RPMI7951 (cell line): ENCODE data around the gene MAST4. TPM values are rescaled to one million over a fixed set of nuclear protein-coding genes. Genes with fewer than 3 reads are reported as not detected.

Source experiments
- DNase-seq: peaks from one replicate; pipeline ENCODE4 v3.0.0-alpha.2; 2012; ENCODE audit warnings: low read depth
- total RNA-seq: library from RNA; depleted of rRNA; stranded (reverse); fragments of >200 nt; shearing (Covaris generic); gene quantifications from 2 replicates; pipeline ENCODE4 v1.2.3, GENCODE V29; 2014

MAST4 gene
- total RNA-seq, 1 experiment from 2014 or later = 4.8 TPM

DNA sequence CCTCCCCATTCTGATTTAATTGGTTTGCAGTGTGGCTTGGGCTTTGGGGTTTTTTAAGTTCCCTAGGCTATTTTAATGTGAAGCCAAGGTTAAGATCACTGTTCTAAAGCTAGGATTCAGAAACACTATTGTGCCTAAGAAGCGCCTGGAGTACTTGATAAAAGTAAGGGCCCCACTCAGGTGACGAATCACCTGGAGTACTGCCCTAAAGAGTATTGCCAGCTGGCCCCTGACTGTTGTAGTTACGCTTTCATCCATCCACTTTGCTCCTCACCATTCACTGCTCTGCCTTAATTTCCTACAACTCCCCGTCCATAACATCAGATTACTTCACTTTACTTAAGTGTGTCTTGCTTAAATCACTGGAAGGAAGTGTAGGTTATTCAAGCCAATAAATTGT is 481.1 kb downstream of the MAST4 start:
- DNase-seq = no peak

DNA sequence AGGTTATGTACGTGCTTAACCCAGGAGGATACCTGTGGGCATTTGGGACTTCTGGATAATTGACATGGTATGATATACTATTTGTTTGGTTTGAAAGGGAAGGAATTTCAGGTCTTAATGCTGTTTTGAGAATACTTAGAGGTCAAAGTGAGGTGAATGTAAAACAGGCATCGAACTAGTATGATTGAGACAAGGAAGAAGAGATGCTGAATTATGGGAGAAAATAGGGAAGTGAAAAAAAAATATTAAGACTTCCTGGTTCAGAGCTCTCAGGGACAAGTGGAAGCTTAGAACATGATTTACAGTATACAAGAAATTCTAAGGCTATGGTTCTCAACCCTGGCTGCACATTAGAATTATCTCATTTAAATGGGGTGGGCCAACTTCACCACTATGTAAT is 485.1 kb downstream of the MAST4 start:
- no peak for DNase-seq

GRCh38 chr5:67082941-67083340 is 486.7 kb downstream of the MAST4 start:
- DNase-seq = no peak

GRCh38 chr5:67085616-67086015 is 489.4 kb downstream of the MAST4 start:
- DNase-seq = no peak

DNA sequence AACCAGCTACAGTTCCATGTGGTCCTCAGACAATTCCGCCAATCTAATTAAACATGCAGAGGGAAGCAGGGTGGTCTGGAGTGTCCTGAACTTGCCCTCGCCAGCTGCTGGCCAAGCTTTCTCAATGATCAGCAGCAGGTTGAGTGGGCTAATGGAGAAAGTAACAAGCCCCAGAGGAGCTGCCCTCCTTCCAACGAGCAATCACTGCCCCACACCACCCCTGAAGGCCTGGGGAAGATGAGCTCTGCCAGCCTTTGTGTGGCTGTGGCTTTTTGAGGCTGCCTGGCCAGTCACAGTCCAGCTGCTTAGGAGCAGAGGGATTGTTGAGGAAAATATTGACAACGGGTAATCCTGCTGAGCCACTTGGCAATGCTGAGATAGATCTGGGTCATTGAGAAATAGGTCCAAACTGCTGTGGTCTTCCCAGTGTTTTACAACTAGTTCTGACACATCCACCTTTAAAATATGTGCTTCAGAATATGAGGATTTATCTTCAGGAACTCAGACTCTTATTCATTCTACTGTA is 493.1 kb downstream of the MAST4 start:
- no peak for DNase-seq

DNA sequence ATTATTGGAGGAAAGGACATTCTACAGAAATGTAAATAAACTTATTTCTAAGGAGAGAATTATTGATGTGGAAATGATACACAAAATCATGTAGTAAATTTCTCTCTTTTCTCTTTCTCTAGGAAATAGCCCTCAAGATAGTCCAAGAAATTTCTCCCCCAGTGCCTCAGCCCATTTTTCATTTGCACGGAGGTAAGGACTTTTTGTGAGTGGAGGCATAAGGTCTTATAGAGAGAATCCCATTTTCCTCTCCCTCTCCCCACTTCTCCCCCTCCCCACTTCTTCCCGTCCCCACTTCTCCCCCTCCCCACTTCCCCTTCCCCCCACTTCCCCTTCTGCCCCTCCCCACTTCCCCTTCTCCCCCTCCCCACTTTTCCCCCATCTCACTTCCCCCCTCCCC is 493.8 kb downstream of the MAST4 start:
- no peak for DNase-seq

DNA sequence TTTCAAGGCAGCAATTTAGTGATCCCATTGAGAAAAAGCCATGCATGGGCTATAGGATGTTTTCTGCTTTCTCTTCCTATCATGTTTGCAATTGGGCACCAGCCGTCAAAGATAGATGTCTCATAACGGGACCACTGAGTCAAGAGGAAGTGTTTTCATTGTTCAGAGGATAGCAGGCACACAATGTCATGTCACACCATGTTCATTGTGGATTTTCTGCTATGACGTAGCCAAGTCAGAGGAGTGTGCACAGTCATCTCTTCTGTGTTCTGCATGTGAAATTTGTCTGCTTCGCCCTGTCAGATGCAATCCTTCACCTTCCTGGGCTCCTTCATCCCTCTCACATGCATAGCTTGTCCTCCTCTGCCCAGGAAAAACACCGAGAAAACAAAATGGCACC is 494.4 kb downstream of the MAST4 start:
- DNase-seq = no peak

DNA sequence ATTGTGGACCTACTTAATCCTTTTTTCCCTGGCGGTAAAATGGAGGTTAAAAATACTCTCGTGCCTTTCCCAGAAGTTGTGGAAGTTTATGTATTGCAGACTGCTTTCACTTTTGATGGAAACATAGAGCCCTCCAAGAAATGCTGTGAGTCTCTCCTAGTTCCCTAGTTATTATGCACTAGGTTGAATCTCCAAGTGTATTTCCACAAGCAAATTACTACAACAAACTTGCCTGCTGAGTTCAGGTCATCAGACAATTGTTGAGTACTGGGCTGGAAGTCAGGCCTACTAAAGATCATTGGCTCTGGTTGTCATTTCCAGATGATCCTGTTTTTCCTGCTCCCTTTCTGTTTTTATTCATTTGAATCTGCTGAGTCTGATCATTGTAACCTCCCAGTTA is 496.3 kb downstream of the MAST4 start:
- peak; percentile 22 for DNase-seq

GRCh38 chr5:67093279-67093678 is 497.1 kb downstream of the MAST4 start:
- peak; percentile 4 for DNase-seq

DNA sequence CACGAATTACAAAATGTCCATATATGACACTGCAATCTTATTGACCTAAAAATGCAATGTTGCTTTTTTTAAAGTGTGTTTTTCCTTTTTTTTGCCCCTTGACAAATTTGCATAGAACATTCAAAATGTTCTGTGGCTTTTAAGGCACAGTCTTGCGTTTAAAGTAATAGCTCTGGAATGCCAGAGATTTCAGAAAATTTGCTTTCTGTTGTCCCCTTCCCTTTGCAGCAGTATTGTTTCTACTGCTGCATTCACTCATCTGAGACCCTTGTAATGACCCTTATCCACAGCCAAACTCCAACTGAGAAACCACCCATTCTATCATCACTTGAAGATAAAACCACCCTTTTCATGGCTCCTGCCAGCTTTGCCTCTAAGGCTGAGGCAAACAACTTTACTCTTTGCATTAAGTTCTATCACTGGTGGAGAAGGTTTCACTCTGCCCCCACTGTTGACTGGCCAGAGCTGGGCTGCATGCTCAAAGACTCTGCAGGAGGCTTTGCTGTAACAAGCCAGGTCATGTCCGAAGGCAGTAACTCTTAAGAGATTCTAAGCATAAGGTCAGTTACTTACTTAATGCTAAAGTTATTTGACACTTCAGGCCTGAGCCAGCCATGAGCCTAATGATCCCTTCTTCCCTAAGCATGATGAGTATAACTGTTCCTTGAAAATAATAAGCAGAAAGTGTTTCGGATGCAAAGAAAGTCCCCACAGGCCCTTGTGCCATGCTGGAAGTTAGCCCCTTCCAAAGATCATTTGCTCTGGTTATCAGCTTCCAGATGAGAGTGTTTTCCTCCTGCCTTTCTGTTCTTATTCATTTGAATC is 498.5 kb downstream of the MAST4 start:
- DNase-seq = peak; percentile 32

DNA sequence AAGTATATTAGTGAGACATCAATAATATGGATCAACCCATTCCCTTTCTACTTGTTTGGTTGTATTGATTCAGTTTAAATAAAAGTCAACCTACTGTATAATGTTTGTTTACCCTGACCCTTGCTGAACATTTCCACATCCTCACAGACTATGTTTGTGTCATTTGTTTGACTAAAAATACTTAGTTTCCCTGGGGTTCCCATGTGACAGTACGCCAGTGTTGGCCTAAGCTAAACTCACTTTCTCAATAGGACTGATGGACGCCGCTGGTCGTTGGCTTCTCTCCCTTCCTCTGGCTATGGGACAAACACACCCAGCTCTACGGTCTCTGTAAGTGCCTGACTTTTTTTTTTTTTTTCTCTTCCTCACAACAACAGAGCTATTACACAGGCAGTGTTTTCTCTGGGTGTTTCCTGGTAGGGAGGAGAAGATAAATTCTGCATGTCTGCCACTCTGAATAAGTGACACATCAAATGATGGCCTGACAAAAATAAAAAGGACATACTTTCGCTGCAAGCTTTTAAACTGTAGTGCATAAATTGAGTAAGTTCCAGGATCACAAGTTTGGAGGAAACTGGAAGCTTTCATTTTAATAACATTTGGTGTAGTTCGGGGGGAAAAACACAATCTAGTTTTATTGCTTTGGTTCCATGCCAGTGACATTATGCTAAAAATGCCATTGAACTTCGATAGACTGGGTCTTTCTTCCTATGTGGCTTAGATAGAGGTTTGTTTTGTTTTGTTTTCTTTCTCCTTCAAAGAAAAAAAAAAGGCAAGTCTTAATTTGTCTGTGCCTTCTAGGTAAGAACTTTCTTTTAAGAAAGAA is 499.4 kb downstream of the MAST4 start:
- peak; percentile 28 for DNase-seq

DNA sequence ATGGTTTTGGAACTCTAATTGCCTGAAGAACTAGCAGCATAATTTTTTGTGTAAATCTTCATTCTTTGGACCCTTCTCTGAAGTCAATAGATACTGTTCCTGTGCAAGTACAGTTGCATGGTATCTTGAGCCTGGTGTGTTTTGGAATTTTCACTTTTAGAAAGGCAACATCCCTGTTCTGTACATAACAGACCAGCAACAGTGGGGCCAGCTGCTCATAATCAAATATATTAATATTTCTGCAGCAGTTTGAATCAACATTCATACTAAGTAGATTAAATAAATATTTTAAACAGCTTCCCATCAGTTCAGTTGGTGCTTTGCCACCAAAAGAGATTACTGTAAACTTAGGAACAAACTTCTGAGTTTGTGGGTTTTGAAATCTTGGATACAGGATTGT is 502.5 kb downstream of the MAST4 start:
- DNase-seq = no peak

DNA sequence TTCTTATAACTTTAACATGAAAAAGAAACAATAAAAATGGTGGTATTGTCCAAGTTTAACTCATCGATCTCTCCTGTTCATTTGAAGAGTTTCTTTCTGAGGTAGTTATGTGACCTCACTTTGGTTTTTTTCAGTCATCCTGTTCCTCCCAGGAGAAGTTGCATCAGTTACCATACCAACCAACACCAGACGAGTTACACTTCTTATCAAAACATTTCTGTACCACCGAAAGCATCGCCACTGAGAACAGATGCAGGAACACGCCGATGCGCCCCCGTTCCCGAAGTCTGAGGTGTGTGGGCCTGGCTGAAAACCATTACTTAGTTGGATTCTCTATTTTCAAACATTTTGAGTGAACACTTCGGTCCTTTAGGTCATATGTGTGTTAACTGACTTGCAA is 504.1 kb downstream of the MAST4 start:
- no peak for DNase-seq

- no peak for DNase-seq
Measured at GRCh38 chr5:67102708-67103107, 506.5 kb downstream of the MAST4 start.

- no peak for DNase-seq
Measured at GRCh38 chr5:67104859-67105258, 508.7 kb downstream of the MAST4 start.

DNA sequence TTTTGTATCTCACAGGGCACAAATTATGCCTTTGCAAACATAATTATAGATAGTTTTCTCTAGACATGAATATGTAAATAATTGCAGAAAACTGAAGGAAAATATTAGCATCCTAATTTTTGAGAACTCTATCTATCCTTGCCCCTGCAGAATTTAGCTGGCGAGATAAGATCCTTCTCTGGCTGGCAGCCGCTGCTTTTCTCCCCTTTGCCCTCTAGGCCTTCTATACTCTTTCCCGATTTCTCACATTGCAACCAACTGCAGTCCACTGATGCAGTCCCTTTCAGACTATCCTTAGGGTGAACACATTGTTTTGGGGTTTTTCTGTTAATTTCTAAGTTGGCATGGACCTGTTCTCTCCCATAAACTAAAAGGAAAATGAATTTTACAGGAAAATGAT is 509.1 kb downstream of the MAST4 start:
- no peak for DNase-seq

DNA sequence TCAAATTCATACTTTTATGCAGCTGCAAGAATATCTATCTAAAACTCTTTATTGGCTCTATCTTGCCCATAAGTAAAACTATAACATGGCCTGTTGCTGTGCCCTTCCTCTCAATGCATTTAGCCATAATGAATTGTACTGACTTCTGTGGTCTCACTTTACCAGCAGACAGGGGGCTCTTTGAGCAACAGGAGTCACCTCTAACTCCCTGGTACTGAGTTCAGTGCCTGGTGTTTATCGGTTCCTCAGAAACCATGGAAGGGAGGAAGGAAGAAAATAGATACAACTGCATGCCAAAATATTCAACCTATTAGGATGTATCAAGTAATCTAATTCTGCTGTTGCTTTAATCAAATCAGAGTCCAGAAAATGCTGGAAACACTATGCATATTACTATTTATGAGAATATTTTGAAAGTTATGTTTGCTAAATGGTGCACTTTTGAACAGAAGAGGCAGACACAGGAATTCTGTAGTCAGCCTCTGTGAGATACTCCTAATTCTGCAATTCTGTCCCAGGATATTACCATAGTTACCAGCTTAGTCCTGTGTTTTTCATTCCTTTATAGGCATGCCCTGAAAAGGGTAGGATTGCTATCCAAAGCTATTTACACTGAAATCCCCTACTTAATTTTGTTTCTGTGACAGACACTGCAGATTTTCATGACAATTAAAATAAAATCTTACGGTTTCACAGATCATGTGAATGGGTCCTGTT is 510.6 kb downstream of the MAST4 start:
- DNase-seq = no peak

DNA sequence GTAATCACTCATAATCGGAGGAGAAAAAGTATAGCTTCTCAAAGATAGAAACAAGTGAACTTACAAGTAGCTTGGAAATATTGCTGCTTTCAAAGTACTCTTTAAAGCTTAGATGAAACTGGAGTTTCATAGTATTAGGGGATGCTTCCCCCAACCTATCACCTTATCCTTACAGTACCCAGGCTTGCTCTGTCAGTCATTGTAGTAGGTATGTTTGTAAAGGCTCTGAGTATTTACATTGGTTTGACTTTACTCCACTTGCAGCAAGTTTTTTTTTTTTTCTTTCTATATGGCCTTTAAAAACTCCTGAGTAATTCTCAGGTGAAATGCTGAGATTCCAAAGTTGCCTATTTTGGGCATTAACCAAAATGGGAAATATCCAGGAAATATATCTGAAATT is 515.6 kb downstream of the MAST4 start:
- no peak for DNase-seq

DNA sequence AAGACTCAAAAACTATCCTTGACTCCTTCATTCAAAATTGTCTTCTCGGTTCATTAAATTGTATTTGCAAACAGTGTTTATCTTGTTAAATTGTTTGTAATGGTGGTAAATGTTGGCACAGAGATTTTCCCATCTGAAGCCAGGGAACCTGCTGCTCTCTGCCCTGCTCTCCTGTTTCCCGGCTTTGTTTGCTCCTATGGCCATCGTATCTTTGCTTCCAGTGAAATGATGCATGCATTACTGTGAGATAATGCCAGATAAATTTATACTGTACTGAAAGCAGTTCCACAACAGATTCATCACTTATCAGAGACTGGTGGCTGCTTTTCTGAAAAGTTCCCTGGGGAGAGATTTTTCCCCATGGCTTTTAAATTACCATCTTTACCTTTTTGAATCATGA is 519.1 kb downstream of the MAST4 start:
- DNase-seq = no peak

DNA sequence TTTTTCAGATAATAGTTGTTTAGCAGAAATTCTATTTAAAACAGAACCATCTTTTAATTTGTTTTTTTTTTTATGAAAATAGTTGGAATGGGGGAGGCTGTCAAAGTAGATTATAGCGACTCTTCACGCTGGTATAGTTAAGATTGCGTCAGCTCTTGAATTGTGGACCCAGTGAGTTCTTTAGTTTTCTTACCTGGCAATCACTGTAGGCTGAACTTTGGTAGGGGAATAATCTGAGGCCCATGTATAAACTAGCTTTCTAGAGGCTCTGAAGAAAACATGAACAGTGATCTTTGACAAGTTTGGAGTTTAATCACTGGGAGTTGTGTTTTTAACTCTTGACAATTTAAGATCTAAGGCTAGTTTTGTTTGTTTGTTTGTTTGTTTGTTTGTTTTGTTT is 519.6 kb downstream of the MAST4 start:
- DNase-seq = no peak

GRCh38 chr5:67118050-67118620 is 521.9 kb downstream of the MAST4 start:
- no peak for DNase-seq

GRCh38 chr5:67119010-67119409 is 522.8 kb downstream of the MAST4 start:
- DNase-seq = no peak
